HepG2 (cell line): ENCODE data around the gene ENTREP3. TPM values are rescaled to one million over a fixed set of nuclear protein-coding genes. Genes with fewer than 3 reads are reported as not detected.
A peak's percentile ranks its signal among the peaks of the same experiment; 100 is the strongest.

Experiments
- AHR ChIP-seq: IDR thresholded peaks from 2 replicates; pipeline ENCODE4 v1.6.1; 2018; ENCODE audit warnings: missing genetic modification reagents, missing compliant biosample characterization
- BRD4 ChIP-seq: sonication (generic); formaldehyde crosslinking; IDR thresholded peaks from 2 replicates; pipeline ENCODE4 v1.4.0; 2020; ENCODE audit warnings: missing genetic modification reagents
- CHCHD3 ChIP-seq: sonication (generic); formaldehyde crosslinking; IDR thresholded peaks from 2 replicates; pipeline ENCODE4 v1.8.0; 2022; ENCODE audit warnings: mild to moderate bottlenecking, missing genetic modification reagents, moderate library complexity
- FOXC1 ChIP-seq: sonication (generic); formaldehyde crosslinking; IDR thresholded peaks from 2 replicates; pipeline ENCODE4 v1.8.0; 2022; ENCODE audit warnings: mild to moderate bottlenecking, missing genetic modification reagents, borderline replicate concordance
- KDM3A ChIP-seq: IDR thresholded peaks from 2 replicates; pipeline ENCODE4 v1.6.1; 2018; ENCODE audit warnings: low read depth, missing compliant biosample characterization
- MXD1 ChIP-seq: sonication (generic); formaldehyde crosslinking; IDR thresholded peaks from 2 replicates; pipeline ENCODE4 v1.4.0; 2020; ENCODE audit warnings: mild to moderate bottlenecking, missing genetic modification reagents
- ZFY ChIP-seq: sonication (generic); formaldehyde crosslinking; IDR thresholded peaks from 2 replicates; pipeline ENCODE4 v1.4.0; 2020; ENCODE audit warnings: missing genetic modification reagents
- ZNF235 ChIP-seq: sonication (generic); formaldehyde crosslinking; IDR thresholded peaks from 2 replicates; pipeline ENCODE4 v1.8.1; 2023; ENCODE audit warnings: mild to moderate bottlenecking, missing genetic modification reagents, borderline replicate concordance
- ZNF333 ChIP-seq: sonication (generic); formaldehyde crosslinking; IDR thresholded peaks from 2 replicates; pipeline ENCODE4 v1.4.0; 2020; ENCODE audit warnings: mild to moderate bottlenecking, missing genetic modification reagents, borderline replicate concordance
- ZNF414 ChIP-seq: sonication (generic); formaldehyde crosslinking; IDR thresholded peaks from 2 replicates; pipeline ENCODE4 v1.5.0; 2020; ENCODE audit warnings: missing genetic modification reagents
- ZNF563 ChIP-seq: sonication (generic); formaldehyde crosslinking; IDR thresholded peaks from 2 replicates; pipeline ENCODE4 v1.8.0; 2022; ENCODE audit warnings: mild to moderate bottlenecking, moderate library complexity, missing genetic modification reagents
- ZNF580 ChIP-seq: IDR thresholded peaks from 2 replicates; pipeline ENCODE4 v1.6.1; 2016; ENCODE audit warnings: low read depth, borderline replicate concordance
- ZNF788 ChIP-seq: sonication (generic); formaldehyde crosslinking; IDR thresholded peaks from 2 replicates; pipeline ENCODE4 v1.5.0; 2020; ENCODE audit warnings: mild to moderate bottlenecking, missing genetic modification reagents, borderline replicate concordance
- polyA plus RNA-seq, 8 experiments: library from polyadenylated mRNA; depleted of rRNA in 3 of 8; stranded (reverse) in 7 of 8; unstranded in 1 of 8; fragments of >200 nt; fragmentation: Illumina TruSeq in 4 of 8; extraction: Trizol in 4 of 8; gene quantifications; 2 replicates each; pipeline versions ENCODE4 v1.2.1 to v1.2.3, GENCODE V29; 2011 to 2016; ENCODE audit warnings: low read depth in 4 of 8, missing spikeins in 1 of 8, mixed read lengths in 1 of 8; ENCODE audit not compliant: insufficient read depth in 1 of 8
- total RNA-seq, 5 experiments: library from RNA; depleted of rRNA; stranded (reverse); fragments of >200 nt; fragmentation: Illumina TruSeq; extraction: Trizol; gene quantifications; 2 replicates each; pipeline ENCODE4 v1.2.3, GENCODE V29; 2016; ENCODE audit warnings: low read depth in 1 of 5
- TF ChIP-seq, protein P1 (sequence below): sonication (generic); formaldehyde crosslinking; IDR thresholded peaks from 2 replicates; pipeline ENCODE4 v1.5.0; 2020; ENCODE audit warnings: mild to moderate bottlenecking, missing genetic modification reagents, borderline replicate concordance
- TF ChIP-seq, protein P2 (sequence below): sonication (generic); formaldehyde crosslinking; conservative IDR thresholded peaks from 2 replicates; pipeline ENCODE4 v1.4.0; 2020; ENCODE audit warnings: mild to moderate bottlenecking, missing genetic modification reagents, moderate library complexity
- TF ChIP-seq, protein P3 (sequence below): conservative IDR thresholded peaks from 2 replicates; pipeline ENCODE4 v1.6.1; 2018; ENCODE audit warnings: missing genetic modification reagents

The ENTREP3 gene
- total and polyA plus RNA-seq, 2 of the 13 experiments (the other 11 are each of a cell fraction or from before 2014, with no cell fraction given): 4.1 to 9.9 TPM

GRCh38 chr1:155277070-155277901, 22.0 kb upstream of the ENTREP3 start, which contains the start of gene HCN3 (continued):
- TF ChIP-seq BRD4 (no peak), FOXC1 (peak; percentile 16; the same call in 1 of the 2 replicates), AHR (CRISPR knock-in tag) (0 out of 2 replicates have a peak, but pooled peaks have one; percentile 41), ZNF235 (CRISPR knock-in tag) (peak; percentile 67; the same call in 1 of the 2 replicates), KDM3A (CRISPR knock-in tag) (0 out of 2 replicates have a peak, but pooled peaks have one; percentile 53), CHCHD3 (CRISPR knock-in tag) (0 out of 2 replicates have a peak, but pooled peaks have one; percentile 41), ZFY (CRISPR knock-in tag) (peak; percentile 63), ZNF414 (CRISPR knock-in tag) (peak; percentile 44; the same call in 1 of the 2 replicates), ZNF563 (CRISPR knock-in tag) (peak; percentile 66), ZNF333 (CRISPR knock-in tag) (peak; percentile 61; the same call in 1 of the 2 replicates), MXD1 (CRISPR knock-in tag) (peak; percentile 54; the same call in 1 of the 2 replicates), ZNF580 (CRISPR knock-in tag) (peak; percentile 20; the same call in 1 of the 2 replicates), ZNF788 (CRISPR knock-in tag) (0 out of 2 replicates have a peak, but pooled peaks have one; percentile 15)
- TF ChIP-seq, protein P1, sequence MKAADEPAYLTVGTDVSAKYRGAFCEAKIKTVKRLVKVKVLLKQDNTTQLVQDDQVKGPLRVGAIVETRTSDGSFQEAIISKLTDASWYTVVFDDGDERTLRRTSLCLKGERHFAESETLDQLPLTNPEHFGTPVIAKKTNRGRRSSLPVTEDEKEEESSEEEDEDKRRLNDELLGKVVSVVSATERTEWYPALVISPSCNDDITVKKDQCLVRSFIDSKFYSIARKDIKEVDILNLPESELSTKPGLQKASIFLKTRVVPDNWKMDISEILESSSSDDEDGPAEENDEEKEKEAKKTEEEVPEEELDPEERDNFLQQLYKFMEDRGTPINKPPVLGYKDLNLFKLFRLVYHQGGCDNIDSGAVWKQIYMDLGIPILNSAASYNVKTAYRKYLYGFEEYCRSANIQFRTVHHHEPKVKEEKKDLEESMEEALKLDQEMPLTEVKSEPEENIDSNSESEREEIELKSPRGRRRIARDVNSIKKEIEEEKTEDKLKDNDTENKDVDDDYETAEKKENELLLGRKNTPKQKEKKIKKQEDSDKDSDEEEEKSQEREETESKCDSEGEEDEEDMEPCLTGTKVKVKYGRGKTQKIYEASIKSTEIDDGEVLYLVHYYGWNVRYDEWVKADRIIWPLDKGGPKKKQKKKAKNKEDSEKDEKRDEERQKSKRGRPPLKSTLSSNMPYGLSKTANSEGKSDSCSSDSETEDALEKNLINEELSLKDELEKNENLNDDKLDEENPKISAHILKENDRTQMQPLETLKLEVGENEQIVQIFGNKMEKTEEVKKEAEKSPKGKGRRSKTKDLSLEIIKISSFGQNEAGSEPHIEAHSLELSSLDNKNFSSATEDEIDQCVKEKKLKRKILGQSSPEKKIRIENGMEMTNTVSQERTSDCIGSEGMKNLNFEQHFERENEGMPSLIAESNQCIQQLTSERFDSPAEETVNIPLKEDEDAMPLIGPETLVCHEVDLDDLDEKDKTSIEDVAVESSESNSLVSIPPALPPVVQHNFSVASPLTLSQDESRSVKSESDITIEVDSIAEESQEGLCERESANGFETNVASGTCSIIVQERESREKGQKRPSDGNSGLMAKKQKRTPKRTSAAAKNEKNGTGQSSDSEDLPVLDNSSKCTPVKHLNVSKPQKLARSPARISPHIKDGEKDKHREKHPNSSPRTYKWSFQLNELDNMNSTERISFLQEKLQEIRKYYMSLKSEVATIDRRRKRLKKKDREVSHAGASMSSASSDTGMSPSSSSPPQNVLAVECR (CRISPR knock-in tag): peak; percentile 78
- TF ChIP-seq, protein P2, sequence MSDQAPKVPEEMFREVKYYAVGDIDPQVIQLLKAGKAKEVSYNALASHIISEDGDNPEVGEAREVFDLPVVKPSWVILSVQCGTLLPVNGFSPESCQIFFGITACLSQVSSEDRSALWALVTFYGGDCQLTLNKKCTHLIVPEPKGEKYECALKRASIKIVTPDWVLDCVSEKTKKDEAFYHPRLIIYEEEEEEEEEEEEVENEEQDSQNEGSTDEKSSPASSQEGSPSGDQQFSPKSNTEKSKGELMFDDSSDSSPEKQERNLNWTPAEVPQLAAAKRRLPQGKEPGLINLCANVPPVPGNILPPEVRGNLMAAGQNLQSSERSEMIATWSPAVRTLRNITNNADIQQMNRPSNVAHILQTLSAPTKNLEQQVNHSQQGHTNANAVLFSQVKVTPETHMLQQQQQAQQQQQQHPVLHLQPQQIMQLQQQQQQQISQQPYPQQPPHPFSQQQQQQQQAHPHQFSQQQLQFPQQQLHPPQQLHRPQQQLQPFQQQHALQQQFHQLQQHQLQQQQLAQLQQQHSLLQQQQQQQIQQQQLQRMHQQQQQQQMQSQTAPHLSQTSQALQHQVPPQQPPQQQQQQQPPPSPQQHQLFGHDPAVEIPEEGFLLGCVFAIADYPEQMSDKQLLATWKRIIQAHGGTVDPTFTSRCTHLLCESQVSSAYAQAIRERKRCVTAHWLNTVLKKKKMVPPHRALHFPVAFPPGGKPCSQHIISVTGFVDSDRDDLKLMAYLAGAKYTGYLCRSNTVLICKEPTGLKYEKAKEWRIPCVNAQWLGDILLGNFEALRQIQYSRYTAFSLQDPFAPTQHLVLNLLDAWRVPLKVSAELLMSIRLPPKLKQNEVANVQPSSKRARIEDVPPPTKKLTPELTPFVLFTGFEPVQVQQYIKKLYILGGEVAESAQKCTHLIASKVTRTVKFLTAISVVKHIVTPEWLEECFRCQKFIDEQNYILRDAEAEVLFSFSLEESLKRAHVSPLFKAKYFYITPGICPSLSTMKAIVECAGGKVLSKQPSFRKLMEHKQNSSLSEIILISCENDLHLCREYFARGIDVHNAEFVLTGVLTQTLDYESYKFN (CRISPR knock-in tag): peak; percentile 41
- TF ChIP-seq, protein P3, sequence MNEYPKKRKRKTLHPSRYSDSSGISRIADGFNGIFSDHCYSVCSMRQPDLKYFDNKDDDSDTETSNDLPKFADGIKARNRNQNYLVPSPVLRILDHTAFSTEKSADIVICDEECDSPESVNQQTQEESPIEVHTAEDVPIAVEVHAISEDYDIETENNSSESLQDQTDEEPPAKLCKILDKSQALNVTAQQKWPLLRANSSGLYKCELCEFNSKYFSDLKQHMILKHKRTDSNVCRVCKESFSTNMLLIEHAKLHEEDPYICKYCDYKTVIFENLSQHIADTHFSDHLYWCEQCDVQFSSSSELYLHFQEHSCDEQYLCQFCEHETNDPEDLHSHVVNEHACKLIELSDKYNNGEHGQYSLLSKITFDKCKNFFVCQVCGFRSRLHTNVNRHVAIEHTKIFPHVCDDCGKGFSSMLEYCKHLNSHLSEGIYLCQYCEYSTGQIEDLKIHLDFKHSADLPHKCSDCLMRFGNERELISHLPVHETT (CRISPR knock-in tag): peak; percentile 31; the same call in 1 of the 2 replicates
